Ascending aorta (tissue), 2 donors: ENCODE data around the gene ZNF322. TPM values are rescaled to one million over a fixed set of nuclear protein-coding genes. Genes with fewer than 3 reads are reported as not detected.
"Not testable (repeated sequence)": the region's sequence is repeated elsewhere in the genome, so short reads cannot be mapped to it uniquely, and the experiment has no call there.

Source experiments
- DNase-seq, 2 donors: peaks; one replicate each; pipeline ENCODE4 v3.0.0-alpha.2; 2019; ENCODE audit warnings: low spot score in 2 of 2
- H3K27ac ChIP-seq, 2 donors: fragments of 200-600 bp; sonication (generic); one replicate each; pipeline ENCODE4 v1.5.1; 2016 to 2017; ENCODE audit warnings: mild to moderate bottlenecking in 1 of 2
- H3K27me3 ChIP-seq: fragments of 200-600 bp; sonication (generic); one replicate; pipeline ENCODE4 v1.5.1; 2017
- H3K36me3 ChIP-seq, 2 donors: fragments of 200-600 bp; sonication (generic); one replicate each; pipeline ENCODE4 v1.5.1; 2016
- H3K4me1 ChIP-seq, 2 donors: fragments of 200-600 bp; sonication (generic); one replicate each; pipeline ENCODE4 v1.5.1; 2016 to 2017; ENCODE audit warnings: mild to moderate bottlenecking in 1 of 2
- H3K4me3 ChIP-seq, 2 donors: fragments of 200-600 bp; sonication (generic); one replicate each; pipeline ENCODE4 v1.5.1; 2016 to 2017; ENCODE audit warnings: mild to moderate bottlenecking in 1 of 2
- H3K9me3 ChIP-seq, 2 donors: fragments of 200-600 bp; sonication (generic); one replicate each; pipeline ENCODE4 v1.5.1; 2016
- CTCF ChIP-seq, 3 experiments: fragments of 200-600 bp in 2 of 3; fragments of 450-650 bp in 1 of 3; sonication (generic) in 2 of 3; IDR thresholded peaks; one replicate each; pipeline ENCODE4 v1.5.1; 2016 to 2019; ENCODE audit warnings: antibody characterized with exemption in 3 of 3, mild to moderate bottlenecking in 1 of 3, moderate library complexity in 1 of 3
- intact Hi-C: fragments of 100-400 bp; cut with DNase I; formaldehyde crosslinking; loops from one replicate; pipeline ENCODE4 v1.15.1; 2023
- total RNA-seq: library from RNA; depleted of rRNA; stranded (reverse); fragments of >200 nt; gene quantifications from one replicate; pipeline ENCODE4 v1.1.0, GENCODE V29; 2016

The ZNF322 gene
- total RNA-seq: 12.3 TPM

GRCh38 chr6:26659042-26659999 is at the start of gene ZNF322:
Gene ZNF322, minus strand, starts transcription at chr6:26659746. Its CDS starts 21,193 bp downstream, at chr6:26638553.
- Histone ChIP-seq H3K27ac (peak within 1 kb of the TSS; percentile 80 to 86), H3K36me3 (peaks cover 0 to 6% of the 10 kb centered on the region in 2 donors), H3K4me1 (peaks cover 0 to 13% of the 10 kb centered on the region in 2 donors), H3K4me3 (peak within 1 kb of the TSS; percentile 67 to 86), H3K27me3 (no peaks in the 10 kb centered on the region), H3K9me3 (no peaks in the 10 kb centered on the region)
- peak; percentile 75 to 97 for DNase-seq
- intact Hi-C loops: loop anchor here (2.0 kb wide), 1 partner anchor 63 kb away; the partner anchor contains the start of gene ABT1
- no peak for TF ChIP-seq CTCF (IDR thresholded peaks at IDR 0.05)

- DNase-seq, H3K27me3 ChIP-seq, intact Hi-C loops, H3K27ac ChIP-seq, H3K4me1 ChIP-seq, H3K4me3 ChIP-seq, H3K9me3 ChIP-seq, H3K36me3 ChIP-seq: not testable (repeated sequence)
These were observed 46.2 kb upstream of the ZNF322 start for GRCh38 chr6:26705780-26706179.

GRCh38 chr6:26705352-26705751 is 45.8 kb upstream of the ZNF322 start:
- H3K9me3 ChIP-seq, H3K36me3 ChIP-seq, DNase-seq, H3K27me3 ChIP-seq, H3K4me1 ChIP-seq, H3K4me3 ChIP-seq, intact Hi-C loops, H3K27ac ChIP-seq: not testable (repeated sequence)

- H3K4me1 ChIP-seq, intact Hi-C loops, H3K27ac ChIP-seq, DNase-seq, H3K36me3 ChIP-seq, H3K27me3 ChIP-seq, H3K4me3 ChIP-seq, H3K9me3 ChIP-seq: not testable (repeated sequence)
These were observed 41.6 kb upstream of the ZNF322 start for GRCh38 chr6:26701023-26701747.

- not testable (repeated sequence) for DNase-seq
These were observed 38.0 kb upstream of the ZNF322 start for GRCh38 chr6:26697496-26697895.

GRCh38 chr6:26689324-26689947 is 29.9 kb upstream of the ZNF322 start:
- H3K4me1 ChIP-seq, H3K27ac ChIP-seq, intact Hi-C loops, H3K4me3 ChIP-seq, DNase-seq, H3K27me3 ChIP-seq, H3K36me3 ChIP-seq, H3K9me3 ChIP-seq: not testable (repeated sequence)

More at GRCh38 chr6:26697496-26697895, 38.0 kb upstream of the ZNF322 start:
- H3K9me3 ChIP-seq, H3K36me3 ChIP-seq, intact Hi-C loops, H3K4me1 ChIP-seq, H3K4me3 ChIP-seq, H3K27me3 ChIP-seq, H3K27ac ChIP-seq: not testable (repeated sequence)

- H3K27me3 ChIP-seq, DNase-seq, H3K36me3 ChIP-seq, H3K9me3 ChIP-seq, H3K4me1 ChIP-seq, intact Hi-C loops, H3K4me3 ChIP-seq, H3K27ac ChIP-seq: not testable (repeated sequence)
These were observed 23.0 kb upstream of the ZNF322 start for GRCh38 chr6:26682435-26683042.

GRCh38 chr6:26673287-26673686 is 13.7 kb upstream of the ZNF322 start:
- H3K27me3 ChIP-seq, H3K9me3 ChIP-seq, H3K4me3 ChIP-seq, H3K27ac ChIP-seq, H3K36me3 ChIP-seq, intact Hi-C loops, DNase-seq, H3K4me1 ChIP-seq: not testable (repeated sequence)

GRCh38 chr6:26670558-26670957 is 11.0 kb upstream of the ZNF322 start:
- intact Hi-C loops, H3K9me3 ChIP-seq, H3K4me3 ChIP-seq, H3K4me1 ChIP-seq, DNase-seq, H3K27ac ChIP-seq, H3K36me3 ChIP-seq, H3K27me3 ChIP-seq: not testable (repeated sequence)

- H3K4me3 ChIP-seq, DNase-seq, H3K36me3 ChIP-seq, H3K4me1 ChIP-seq, intact Hi-C loops, H3K27me3 ChIP-seq, H3K9me3 ChIP-seq, H3K27ac ChIP-seq: not testable (repeated sequence)
These were observed 10.5 kb upstream of the ZNF322 start for GRCh38 chr6:26670003-26670402.
